ENCODE results near the gene CRYBB3. TPM values are rescaled to one million over a fixed set of nuclear protein-coding genes. Genes with fewer than 3 reads are reported as not detected.

CRYBB3 gene
- total and polyA plus RNA-seq, 9 donors = 0.13 to 0.59 (median 0.28) TPM; not detected in 3

- Histone ChIP-seq H3K9me3 (replicated peaks; ENCODE audit: control insufficient read depth, low read depth, low read length) (no peaks in the 10 kb centered on the region), H3K27me3 (ENCODE audit: control insufficient read depth, insufficient read depth, low read length) (no peaks in the 10 kb centered on the region), H3K4me3 (ENCODE audit: low read length) (no peak overlapping the region), H3K4me1 (ENCODE audit: control insufficient read depth, insufficient read depth, low read length) (no peaks in the 10 kb centered on the region), H3K27ac (ENCODE audit: low read length) (no peak overlapping the region), H3K36me3 (ENCODE audit: control insufficient read depth, insufficient read depth, low read length) (peaks cover 26% of the 10 kb centered on the region)
- no peak for DNase-seq
- 85% methylated on average over 3 of the region's 3 CpGs for WGBS (ENCODE audit: insufficient coverage)
Measured at GRCh38 chr22:25186140-25186539, 13.5 kb upstream of the CRYBB3 start.

- Histone ChIP-seq H3K4me3 (ENCODE audit: low read length) (no peak overlapping the region), H3K9me3 (replicated peaks; ENCODE audit: control insufficient read depth, low read depth, low read length) (no peaks in the 10 kb centered on the region), H3K27me3 (ENCODE audit: control insufficient read depth, insufficient read depth, low read length) (no peaks in the 10 kb centered on the region), H3K27ac (ENCODE audit: low read length) (no peak overlapping the region), H3K36me3 (ENCODE audit: control insufficient read depth, insufficient read depth, low read length) (peaks cover 33% of the 10 kb centered on the region), H3K4me1 (ENCODE audit: control insufficient read depth, insufficient read depth, low read length) (no peaks in the 10 kb centered on the region)
- no peak for DNase-seq
- WGBS (ENCODE audit: insufficient coverage) = no CpG with 5 or more reads among the region's 6 CpGs
Measured at GRCh38 chr22:25187469-25187868, 12.2 kb upstream of the CRYBB3 start.

DNA sequence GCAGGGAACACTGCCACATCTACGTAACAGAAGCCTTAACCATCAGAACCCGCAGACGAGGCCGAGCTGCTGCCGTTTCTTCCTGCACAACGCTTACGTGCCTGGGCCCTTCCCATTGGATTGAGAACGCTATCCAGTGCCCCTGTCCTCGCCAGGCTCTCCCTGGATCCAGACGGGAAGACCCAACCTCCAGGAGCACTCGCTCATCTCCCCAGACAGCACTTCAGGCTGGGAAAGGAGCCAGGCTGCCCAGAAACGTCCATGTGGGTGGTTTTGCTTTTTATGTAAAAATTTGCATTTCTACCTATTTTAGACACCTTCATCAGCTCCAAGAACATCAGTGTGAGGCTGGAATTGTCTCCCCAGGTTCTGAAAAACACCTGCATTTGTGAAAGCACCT, 7.3 kb upstream of the CRYBB3 start:
- no peak for DNase-seq

DNA sequence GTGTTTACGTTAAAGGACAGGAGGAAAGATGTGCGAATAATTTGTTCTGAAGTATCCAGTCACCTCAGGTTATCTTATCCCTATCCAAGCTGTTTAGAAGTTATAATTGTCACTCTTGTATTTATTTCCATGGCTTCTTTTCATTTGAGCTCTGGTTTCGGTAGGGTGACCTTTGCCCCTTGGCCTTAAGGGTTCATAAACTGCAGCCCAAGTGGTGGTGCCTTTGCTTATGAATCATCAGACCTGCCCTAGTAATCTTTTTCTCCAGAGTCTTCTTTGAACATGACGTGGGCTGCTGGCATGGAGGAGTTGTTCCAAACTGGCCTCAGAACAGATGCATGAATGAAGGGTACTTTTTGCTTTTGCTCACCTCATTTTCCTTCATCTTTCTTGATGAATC, 6.5 kb upstream of the CRYBB3 start:
- Histone ChIP-seq H3K9me3 (replicated peaks; ENCODE audit: control insufficient read depth, low read depth, low read length) (no peaks in the 10 kb centered on the region), H3K27ac (ENCODE audit: low read length) (no peak overlapping the region), H3K36me3 (ENCODE audit: control insufficient read depth, insufficient read depth, low read length) (peaks cover 14% of the 10 kb centered on the region), H3K27me3 (ENCODE audit: control insufficient read depth, insufficient read depth, low read length) (no peaks in the 10 kb centered on the region), H3K4me3 (ENCODE audit: low read length) (no peak overlapping the region), H3K4me1 (ENCODE audit: control insufficient read depth, insufficient read depth, low read length) (no peaks in the 10 kb centered on the region)
- WGBS (ENCODE audit: insufficient coverage) = no CpG with 5 or more reads among the region's 4 CpGs
- DNase-seq = no peak

More for the DNA sequence above, 7.3 kb upstream of the CRYBB3 start:
- H3K4me1 ChIP-seq (ENCODE audit: control insufficient read depth, insufficient read depth, low read length) = no peaks in the 10 kb centered on the region
- 82% methylated on average over 7 of the region's 12 CpGs for WGBS (ENCODE audit: insufficient coverage)
- peaks cover 14% of the 10 kb centered on the region for H3K36me3 ChIP-seq (ENCODE audit: control insufficient read depth, insufficient read depth, low read length)
- H3K27ac ChIP-seq (ENCODE audit: low read length) = no peak overlapping the region
- H3K4me3 ChIP-seq (ENCODE audit: low read length) = no peak overlapping the region
- no peaks in the 10 kb centered on the region for H3K9me3 ChIP-seq (replicated peaks; ENCODE audit: control insufficient read depth, low read depth, low read length)
- H3K27me3 ChIP-seq (ENCODE audit: control insufficient read depth, insufficient read depth, low read length) = no peaks in the 10 kb centered on the region

DNA sequence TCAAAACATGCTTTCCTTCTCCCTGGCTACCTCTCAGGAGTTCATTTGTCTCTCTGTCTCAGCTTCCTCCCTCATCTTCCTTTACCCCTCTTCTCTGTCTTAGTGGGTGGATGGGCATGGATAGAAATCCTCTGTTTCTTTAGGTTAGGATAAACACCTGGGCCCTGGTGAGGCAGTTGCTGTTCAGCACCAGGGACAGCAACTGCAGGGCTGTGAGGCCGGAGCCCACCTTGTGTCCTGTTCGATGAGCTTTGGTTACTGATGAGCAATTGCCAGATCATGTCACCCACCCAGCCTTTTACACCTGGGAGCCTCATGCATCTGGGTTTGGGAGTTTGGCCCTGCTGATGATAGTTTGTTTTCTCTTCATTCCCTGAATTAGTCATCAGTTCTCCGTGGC, 6.1 kb upstream of the CRYBB3 start:
- H3K9me3 ChIP-seq (replicated peaks; ENCODE audit: control insufficient read depth, low read depth, low read length) = no peaks in the 10 kb centered on the region
- WGBS (ENCODE audit: insufficient coverage) = no CpG with 5 or more reads among the region's 3 CpGs
- DNase-seq = no peak
- peaks cover 14% of the 10 kb centered on the region for H3K36me3 ChIP-seq (ENCODE audit: control insufficient read depth, insufficient read depth, low read length)
- no peak overlapping the region for H3K4me3 ChIP-seq (ENCODE audit: low read length)
- no peaks in the 10 kb centered on the region for H3K27me3 ChIP-seq (ENCODE audit: control insufficient read depth, insufficient read depth, low read length)
- H3K27ac ChIP-seq (ENCODE audit: low read length) = no peak overlapping the region
- H3K4me1 ChIP-seq (ENCODE audit: control insufficient read depth, insufficient read depth, low read length) = no peaks in the 10 kb centered on the region

DNA sequence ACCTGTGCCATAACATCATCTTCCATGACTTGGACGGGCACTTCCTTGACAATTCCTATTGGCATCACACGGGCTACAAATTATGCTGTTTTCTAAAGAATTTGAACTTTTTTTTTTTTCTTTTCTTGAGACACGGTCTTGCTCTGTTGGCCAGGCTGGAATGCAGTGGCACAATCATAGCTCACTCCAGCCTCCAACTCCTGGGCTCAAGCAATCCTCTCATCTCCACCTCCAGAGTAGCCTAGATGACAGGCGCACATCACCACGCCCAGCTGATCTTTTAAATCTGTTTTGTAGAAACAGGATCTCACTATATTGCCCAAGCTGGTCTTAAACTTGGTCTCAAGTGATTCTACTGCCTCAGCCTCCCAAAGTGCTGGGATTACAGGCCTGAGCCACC, 3.3 kb upstream of the CRYBB3 start:
- H3K36me3 ChIP-seq (ENCODE audit: control insufficient read depth, insufficient read depth, low read length) = peaks cover 11% of the 10 kb centered on the region
- 75% methylated on average over 3 of the region's 5 CpGs for WGBS (ENCODE audit: insufficient coverage)

GRCh38 chr22:25197340-25197739, 2.3 kb upstream of the CRYBB3 start:
- 73% methylated on average over 4 of the region's 4 CpGs for WGBS (ENCODE audit: insufficient coverage)
- H3K36me3 ChIP-seq (ENCODE audit: control insufficient read depth, insufficient read depth, low read length) = peaks cover 4% of the 10 kb centered on the region
- DNase-seq = no peak

More for the DNA sequence above, 3.3 kb upstream of the CRYBB3 start:
- Histone ChIP-seq H3K4me3 (ENCODE audit: low read length) (no peak overlapping the region), H3K27ac (ENCODE audit: low read length) (no peak overlapping the region), H3K27me3 (ENCODE audit: control insufficient read depth, insufficient read depth, low read length) (no peaks in the 10 kb centered on the region), H3K9me3 (replicated peaks; ENCODE audit: control insufficient read depth, low read depth, low read length) (no peaks in the 10 kb centered on the region), H3K4me1 (ENCODE audit: control insufficient read depth, insufficient read depth, low read length) (no peaks in the 10 kb centered on the region)
- no peak for DNase-seq

GRCh38 chr22:25200967-25201366, 1.3 kb downstream of the CRYBB3 start:
- WGBS (ENCODE audit: insufficient coverage) = 73% methylated on average over 7 of the region's 7 CpGs
- Histone ChIP-seq H3K36me3 (ENCODE audit: control insufficient read depth, insufficient read depth, low read length) (no peaks in the 10 kb centered on the region), H3K9me3 (replicated peaks; ENCODE audit: control insufficient read depth, low read depth, low read length) (no peaks in the 10 kb centered on the region), H3K4me3 (ENCODE audit: low read length) (no peak overlapping the region), H3K27me3 (ENCODE audit: control insufficient read depth, insufficient read depth, low read length) (no peaks in the 10 kb centered on the region), H3K4me1 (ENCODE audit: control insufficient read depth, insufficient read depth, low read length) (no peaks in the 10 kb centered on the region), H3K27ac (ENCODE audit: low read length) (no peak overlapping the region)
- no peak for DNase-seq

More at GRCh38 chr22:25197340-25197739, 2.3 kb upstream of the CRYBB3 start:
- Histone ChIP-seq H3K9me3 (replicated peaks; ENCODE audit: control insufficient read depth, low read depth, low read length) (no peaks in the 10 kb centered on the region), H3K4me3 (ENCODE audit: low read length) (no peak overlapping the region), H3K27ac (ENCODE audit: low read length) (no peak overlapping the region), H3K4me1 (ENCODE audit: control insufficient read depth, insufficient read depth, low read length) (no peaks in the 10 kb centered on the region), H3K27me3 (ENCODE audit: control insufficient read depth, insufficient read depth, low read length) (no peaks in the 10 kb centered on the region)

DNA sequence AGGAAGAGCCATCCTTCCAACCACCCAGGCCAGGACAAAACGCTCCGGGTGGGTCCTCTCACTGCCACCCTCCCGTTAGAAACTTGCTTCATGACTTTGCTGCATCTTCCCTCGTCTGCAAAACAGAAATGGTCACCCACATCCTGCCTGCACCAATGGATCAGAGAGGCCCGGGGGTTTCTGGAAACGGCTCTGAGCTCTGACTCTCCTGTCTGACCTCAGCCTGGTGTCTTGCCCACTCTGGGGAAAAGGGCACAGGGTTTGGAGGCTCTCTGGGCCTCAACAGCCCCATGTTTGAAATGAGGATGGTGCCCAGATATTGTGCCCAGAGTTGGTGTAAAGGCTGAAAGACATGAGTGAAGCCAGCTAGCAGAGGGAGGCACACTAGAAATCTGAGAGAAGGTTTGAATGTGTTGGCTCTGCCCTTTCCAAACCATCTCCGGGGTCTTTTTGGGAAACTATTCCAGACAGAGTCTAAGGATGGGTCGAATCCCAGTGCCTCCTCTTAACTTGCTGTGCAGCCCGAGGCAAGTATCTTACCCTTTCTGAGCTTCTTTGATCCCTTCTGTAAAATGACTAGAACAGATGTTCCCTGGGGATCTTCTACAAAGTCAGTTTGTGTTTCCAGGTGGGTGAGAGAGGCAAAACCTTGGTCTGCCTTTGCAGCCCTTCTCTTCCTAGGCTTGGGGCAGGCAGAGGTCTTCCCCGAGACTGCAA, 2.1 kb downstream of the CRYBB3 start:
- Histone ChIP-seq H3K27ac (ENCODE audit: low read length) (no peak overlapping the region), H3K36me3 (ENCODE audit: control insufficient read depth, insufficient read depth, low read length) (no peaks in the 10 kb centered on the region), H3K27me3 (ENCODE audit: control insufficient read depth, insufficient read depth, low read length) (no peaks in the 10 kb centered on the region), H3K4me1 (ENCODE audit: control insufficient read depth, insufficient read depth, low read length) (no peaks in the 10 kb centered on the region), H3K9me3 (replicated peaks; ENCODE audit: control insufficient read depth, low read depth, low read length) (no peaks in the 10 kb centered on the region), H3K4me3 (ENCODE audit: low read length) (no peak overlapping the region)
- DNase-seq = no peak
- WGBS (ENCODE audit: insufficient coverage) = 79% methylated on average over 7 of the region's 10 CpGs

DNA sequence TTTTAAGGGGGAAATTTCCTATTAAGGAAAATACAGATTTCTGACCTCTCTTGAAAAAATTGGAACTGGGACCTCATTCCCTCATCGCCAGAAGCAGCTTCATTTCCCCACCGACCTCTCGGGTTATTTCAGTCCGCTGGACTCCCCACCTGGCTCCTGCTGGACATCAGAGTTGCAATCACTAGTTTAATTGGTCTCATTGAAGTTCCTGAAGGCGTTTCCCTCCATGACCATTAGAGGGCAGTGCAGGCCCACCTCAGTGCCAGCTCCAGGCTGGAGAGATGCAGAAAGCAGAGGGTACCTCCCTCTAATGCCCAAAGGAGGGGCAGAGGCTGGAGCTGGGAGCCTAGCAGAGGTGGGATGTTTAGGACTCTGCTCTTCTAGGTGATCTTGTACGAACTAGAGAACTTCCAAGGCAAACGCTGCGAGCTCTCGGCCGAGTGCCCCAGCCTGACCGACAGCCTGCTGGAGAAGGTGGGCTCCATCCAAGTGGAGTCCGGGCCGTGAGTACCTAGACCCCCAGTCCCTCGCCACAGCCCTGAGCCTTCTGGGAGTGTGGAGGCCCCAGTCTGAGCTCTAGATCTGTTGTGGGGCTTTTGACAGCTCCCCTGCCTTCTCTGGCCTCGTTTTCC, 2.7 kb downstream of the CRYBB3 start:
- H3K27me3 ChIP-seq (ENCODE audit: control insufficient read depth, insufficient read depth, low read length) = no peaks in the 10 kb centered on the region
- H3K9me3 ChIP-seq (replicated peaks; ENCODE audit: control insufficient read depth, low read depth, low read length) = no peaks in the 10 kb centered on the region
- no peaks in the 10 kb centered on the region for H3K36me3 ChIP-seq (ENCODE audit: control insufficient read depth, insufficient read depth, low read length)
- no peak overlapping the region for H3K27ac ChIP-seq (ENCODE audit: low read length)
- DNase-seq = peak; percentile 56
- no peak overlapping the region for H3K4me3 ChIP-seq (ENCODE audit: low read length)
- 46% methylated on average over 14 of the region's 15 CpGs for WGBS (ENCODE audit: insufficient coverage)
- no peaks in the 10 kb centered on the region for H3K4me1 ChIP-seq (ENCODE audit: control insufficient read depth, insufficient read depth, low read length)
